Stimulated activated CD4-positive, alpha-beta T cell treated with anti-CD3 and anti-CD28 coated beads, TNF-alpha, amount 100 ng/mL, for 48 hours (primary cell): Measurements from ENCODE around the gene TRERF1.

ENCODE experiments used
- DNase-seq, 3 donors: peaks; one replicate each; pipeline ENCODE4 v3.0.0-alpha.2; 2020; ENCODE audit warnings: low read depth in 3 of 3

TRERF1 gene

GRCh38 chr6:42423244-42423643 lies 28.5 kb downstream of the TRERF1 start:
- peak in 1 of 3 donors; percentile 38 for DNase-seq

- DNase-seq = no peak
These were observed 31.0 kb downstream of the TRERF1 start for GRCh38 chr6:42420741-42421140.

- DNase-seq = no peak
These were observed 32.0 kb downstream of the TRERF1 start for GRCh38 chr6:42419490-42420280.

GRCh38 chr6:42418724-42419123 lies 33.0 kb downstream of the TRERF1 start:
- no peak for DNase-seq

- no peak for DNase-seq
These were observed 34.0 kb downstream of the TRERF1 start for GRCh38 chr6:42417641-42418112.

GRCh38 chr6:42411406-42411805 lies 40.3 kb downstream of the TRERF1 start:
- no peak for DNase-seq

GRCh38 chr6:42410861-42411260 lies 40.9 kb downstream of the TRERF1 start:
- no peak for DNase-seq

- DNase-seq = no peak
These were observed 42.1 kb downstream of the TRERF1 start for GRCh38 chr6:42409581-42409980.

GRCh38 chr6:42407379-42407778 lies 44.3 kb downstream of the TRERF1 start:
- DNase-seq = no peak

GRCh38 chr6:42406306-42407280 lies 45.1 kb downstream of the TRERF1 start:
- no peak for DNase-seq

- no peak for DNase-seq
These were observed 46.7 kb downstream of the TRERF1 start for GRCh38 chr6:42405021-42405420.

GRCh38 chr6:42404484-42404883 lies 47.2 kb downstream of the TRERF1 start:
- DNase-seq = peak in 1 of 3 donors; percentile 14

GRCh38 chr6:42403831-42404230 lies 47.9 kb downstream of the TRERF1 start:
- DNase-seq = no peak

GRCh38 chr6:42403421-42403820 lies 48.3 kb downstream of the TRERF1 start:
- no peak for DNase-seq

- peak in 2 of 3 donors; percentile 43 to 46 for DNase-seq
These were observed 49.5 kb downstream of the TRERF1 start for GRCh38 chr6:42402184-42402583.

- DNase-seq = no peak
These were observed 50.1 kb downstream of the TRERF1 start for GRCh38 chr6:42401613-42401951.

GRCh38 chr6:42400886-42401612 lies 50.7 kb downstream of the TRERF1 start:
- no peak for DNase-seq

GRCh38 chr6:42400061-42400760 lies 51.5 kb downstream of the TRERF1 start:
- no peak for DNase-seq

GRCh38 chr6:42396720-42397119 lies 55.0 kb downstream of the TRERF1 start:
- no peak for DNase-seq

GRCh38 chr6:42394881-42395620 lies 56.7 kb downstream of the TRERF1 start:
- DNase-seq = no peak

GRCh38 chr6:42394151-42394550 lies 57.6 kb downstream of the TRERF1 start:
- no peak for DNase-seq
